NCI-H1417 treated with DMSO at 0.1 percent for 48 hours (cell line): ENCODE measurements around the gene ACTRT2.

Experiments used
- DNase-seq: peaks from one replicate; lab custom pipeline; 2025; lab: John Stamatoyannopoulos, UW

The ACTRT2 gene

GRCh38 chr1:3021233-3021671 is at the start of gene ACTRT2:
ACTRT2 (plus strand) TSS chr1:3021467; CDS start chr1:3021687, 220 bp downstream.
- no peak for DNase-seq

DNA sequence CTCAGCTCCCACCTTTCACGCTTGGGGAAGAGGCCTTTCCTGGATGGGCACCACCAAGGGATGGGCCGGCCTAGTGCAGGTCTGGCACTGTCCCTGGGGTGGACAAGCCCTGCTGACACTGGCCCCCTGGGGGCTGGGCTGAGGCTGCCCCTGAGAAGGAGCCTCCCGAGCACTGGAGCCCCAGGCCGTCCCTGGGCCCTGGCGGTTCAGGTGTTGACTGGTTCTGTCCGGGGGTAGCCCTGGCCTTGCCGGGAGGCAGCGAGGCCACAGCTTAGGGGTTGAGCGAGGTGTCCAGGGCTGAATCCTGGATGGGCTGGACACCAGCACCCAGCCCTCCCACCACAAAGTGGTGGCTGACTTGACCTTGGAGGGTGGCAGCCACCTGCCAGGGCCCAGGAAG is 49.7 kb upstream of the ACTRT2 start:
- no peak for DNase-seq

DNA sequence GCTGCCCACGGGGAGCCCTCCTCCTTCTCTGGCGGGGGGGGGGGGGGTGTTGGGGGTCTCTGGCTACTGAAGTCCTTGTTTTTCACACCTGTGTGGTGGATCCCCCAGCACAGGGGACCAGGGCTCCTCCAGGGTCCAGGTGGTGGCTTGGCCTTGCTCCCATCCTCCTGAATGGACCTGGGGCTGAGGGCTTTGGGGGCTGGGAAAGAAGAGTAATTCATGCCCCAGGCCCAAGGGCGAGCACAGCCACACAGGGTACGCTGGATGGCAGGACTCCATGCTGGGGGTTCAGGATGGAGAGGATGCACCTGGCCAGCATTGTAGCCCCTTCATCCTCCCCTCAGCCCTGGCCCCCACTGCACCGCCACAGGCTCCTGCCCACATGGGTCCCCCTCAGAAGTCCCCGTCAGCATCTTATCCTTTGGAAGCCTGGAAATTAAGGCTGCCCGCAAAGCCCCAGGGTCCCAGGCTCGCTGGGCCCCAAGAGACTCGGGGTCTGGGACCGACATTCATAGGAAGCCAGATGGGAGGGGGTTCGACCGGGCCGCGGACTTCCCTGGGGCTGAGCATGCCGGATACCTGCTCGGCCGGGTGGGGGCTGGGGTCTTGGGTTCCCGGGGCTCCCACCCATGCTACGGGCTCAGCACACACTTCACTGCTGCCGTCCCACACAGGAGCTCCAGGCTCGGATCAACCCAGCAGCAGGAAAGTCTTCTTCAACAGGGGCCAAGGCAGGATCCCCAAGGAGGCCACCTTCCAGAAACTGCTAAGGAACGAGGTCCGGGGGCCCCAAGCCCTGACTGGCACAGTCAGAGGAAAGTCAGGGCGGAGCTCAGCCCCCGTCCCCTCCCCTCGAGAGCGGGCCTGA is 49.0 kb upstream of the ACTRT2 start:
- no peak for DNase-seq

GRCh38 chr1:2972879-2973575 is 48.2 kb upstream of the ACTRT2 start:
- no peak for DNase-seq

DNA sequence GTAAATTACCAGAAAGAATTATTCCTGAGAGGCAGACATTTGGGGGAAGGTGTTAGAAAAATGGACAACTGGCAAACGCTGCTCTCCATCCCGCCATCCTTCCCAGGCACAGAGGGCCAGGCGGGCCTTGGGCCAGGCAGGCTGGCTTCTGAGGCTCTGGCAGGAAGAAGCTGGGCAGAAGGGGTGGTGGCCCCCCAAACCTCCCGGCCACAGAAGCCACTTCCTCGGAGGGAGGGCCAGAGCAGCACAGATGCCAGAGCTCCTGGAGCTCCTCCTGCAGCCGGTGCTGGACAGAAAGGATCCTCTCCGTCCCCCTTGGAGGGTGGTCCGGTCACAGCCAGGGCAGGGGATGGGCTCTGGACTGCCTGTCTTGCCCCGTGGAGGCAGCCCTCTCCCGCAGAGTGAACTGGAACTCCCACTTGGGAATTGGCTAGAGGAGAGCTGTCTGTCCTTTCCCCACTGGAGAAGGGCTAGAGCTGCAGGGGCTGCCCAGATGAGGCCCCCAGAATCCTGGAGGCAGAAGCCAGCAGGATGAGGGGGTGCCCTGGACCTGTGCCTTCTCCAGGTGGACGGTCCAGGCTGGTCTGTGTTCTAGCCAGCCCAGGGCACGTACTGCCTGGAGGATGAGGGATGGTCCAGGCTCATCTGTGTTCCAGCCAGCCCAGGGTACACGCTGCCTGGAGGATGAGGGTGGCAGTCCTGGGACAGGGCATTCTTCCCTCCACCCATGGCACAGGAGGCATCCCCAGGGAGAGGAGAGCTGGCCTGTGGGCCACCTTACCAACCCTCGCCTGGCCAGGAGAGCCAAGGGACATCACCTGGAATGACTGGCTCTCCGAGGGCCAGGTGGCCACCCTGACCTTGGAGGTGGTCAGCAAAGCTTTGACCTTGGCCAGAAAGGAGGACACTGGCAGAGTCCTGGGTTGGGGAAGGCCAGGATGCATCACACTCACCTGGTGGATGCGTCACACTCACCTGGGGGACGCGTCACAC is 47.4 kb upstream of the ACTRT2 start:
- DNase-seq: no peak

DNA sequence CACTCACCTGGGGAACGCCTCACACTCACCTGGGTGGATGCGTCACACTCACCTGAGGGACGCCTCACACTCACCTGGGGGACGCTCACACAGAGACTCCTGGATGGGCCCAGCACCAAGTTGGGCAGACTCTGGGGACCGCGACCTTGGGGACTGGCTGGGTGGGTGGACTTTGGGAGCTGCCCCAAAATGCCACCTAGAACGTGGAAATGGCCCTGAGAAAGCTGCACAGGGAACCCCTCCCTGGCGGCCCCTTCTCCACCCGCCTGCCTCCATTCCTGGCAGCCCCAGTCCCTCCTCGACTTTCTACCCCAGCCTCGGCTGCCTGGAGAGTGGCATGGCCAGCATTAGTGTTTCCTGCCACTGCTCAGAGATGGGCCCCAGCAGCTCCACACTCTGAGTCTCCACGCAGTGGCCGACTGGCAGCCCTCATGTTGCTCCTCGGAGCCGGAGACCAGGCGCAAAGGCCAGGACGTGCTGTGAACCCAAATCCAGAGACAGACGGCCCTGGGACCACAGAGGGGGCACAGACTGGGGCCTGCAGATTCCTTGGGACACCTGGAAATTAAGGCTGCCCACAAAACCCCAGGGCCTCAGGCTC is 46.5 kb upstream of the ACTRT2 start:
- DNase-seq: no peak

DNA sequence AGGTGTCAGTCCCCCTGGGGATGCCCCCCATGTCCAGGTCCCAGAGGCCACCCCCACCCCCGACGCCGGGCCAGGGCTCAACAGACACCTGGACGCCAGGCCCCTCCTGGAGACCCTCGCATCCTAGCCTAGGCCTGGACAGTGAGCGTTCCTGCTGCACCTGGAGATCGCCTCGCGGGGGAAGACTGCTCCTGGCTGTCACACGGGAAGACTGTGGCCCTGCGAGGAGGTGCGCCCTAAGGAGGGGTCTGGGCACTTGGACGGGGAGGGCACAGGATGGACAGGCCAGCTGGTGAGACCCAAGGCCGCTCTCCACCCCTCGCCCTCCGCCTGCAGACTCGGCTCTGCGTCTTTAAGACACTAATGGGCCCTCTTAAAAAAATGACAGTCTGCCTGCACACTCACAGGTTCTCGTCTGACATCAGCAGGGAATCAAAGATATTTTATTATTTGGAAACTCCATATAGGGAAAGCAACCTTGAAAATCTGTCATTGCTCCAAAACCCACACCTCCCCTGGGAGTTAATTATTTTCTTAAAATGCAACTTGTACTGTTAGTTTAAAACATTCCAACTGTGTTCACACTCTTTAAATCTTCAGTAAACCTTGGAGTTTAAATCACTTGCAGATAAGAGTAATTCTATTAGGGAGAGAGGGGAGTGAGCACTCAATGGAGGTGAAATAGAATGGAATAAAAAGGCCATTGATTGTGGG is 45.6 kb upstream of the ACTRT2 start:
- no peak for DNase-seq

DNA sequence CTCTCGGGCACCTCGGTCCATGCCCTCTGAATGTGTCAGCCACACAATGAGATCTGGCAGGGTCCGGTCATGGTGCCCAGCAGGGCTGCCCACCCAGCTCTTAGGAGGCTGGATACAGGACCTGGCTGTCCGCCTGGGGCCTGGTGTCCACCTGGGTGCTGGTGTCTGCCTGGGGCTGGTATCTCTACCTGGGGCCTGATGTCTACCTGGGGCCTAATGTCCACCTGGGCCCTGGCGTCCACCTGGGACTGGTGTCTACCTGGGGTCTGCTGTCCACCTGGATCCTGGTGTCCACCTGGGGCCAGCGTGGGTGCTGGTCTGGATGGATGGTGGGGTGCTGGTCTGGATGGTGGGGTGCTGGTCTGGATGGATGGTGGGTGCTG is 45.1 kb upstream of the ACTRT2 start:
- no peak for DNase-seq

DNA sequence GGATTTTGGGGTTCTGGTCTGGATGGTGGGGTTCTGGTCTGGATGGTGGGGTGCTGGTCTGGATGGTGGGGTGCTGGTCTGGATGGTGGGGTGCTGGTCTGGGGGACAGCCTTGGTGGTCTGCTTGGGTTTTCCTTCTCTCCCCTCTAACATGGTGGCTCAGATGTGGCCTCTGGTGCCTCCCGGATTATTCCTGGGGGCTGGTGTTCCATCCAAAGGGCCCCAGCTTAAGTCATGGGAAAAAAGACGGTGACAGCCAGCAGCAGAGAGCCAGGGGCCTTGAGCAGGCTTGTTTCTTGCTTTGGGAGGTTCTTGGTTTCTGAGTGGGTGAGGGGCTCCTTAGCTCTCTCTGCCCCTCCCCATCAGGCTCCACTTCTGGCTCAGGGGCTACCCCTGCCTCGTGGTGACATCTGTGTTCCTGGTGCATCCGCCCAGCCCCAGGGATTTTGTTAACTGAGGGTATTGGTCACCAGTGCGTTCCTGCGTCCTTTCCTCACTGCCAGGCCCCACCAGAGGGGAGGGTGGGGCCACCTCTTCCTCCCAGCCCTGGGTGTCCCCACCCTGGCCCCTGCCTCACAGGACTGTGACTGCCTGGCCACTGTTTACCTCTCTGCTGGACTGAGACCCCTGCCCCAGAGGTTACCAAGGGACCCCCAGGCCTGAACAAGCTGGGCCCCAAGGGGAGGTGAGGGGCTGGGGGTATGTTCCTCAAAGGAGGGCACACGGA is 43.2 kb upstream of the ACTRT2 start:
- no peak for DNase-seq

- DNase-seq: no peak
Measured at GRCh38 chr1:2978691-2979190, 42.5 kb upstream of the ACTRT2 start.

DNA sequence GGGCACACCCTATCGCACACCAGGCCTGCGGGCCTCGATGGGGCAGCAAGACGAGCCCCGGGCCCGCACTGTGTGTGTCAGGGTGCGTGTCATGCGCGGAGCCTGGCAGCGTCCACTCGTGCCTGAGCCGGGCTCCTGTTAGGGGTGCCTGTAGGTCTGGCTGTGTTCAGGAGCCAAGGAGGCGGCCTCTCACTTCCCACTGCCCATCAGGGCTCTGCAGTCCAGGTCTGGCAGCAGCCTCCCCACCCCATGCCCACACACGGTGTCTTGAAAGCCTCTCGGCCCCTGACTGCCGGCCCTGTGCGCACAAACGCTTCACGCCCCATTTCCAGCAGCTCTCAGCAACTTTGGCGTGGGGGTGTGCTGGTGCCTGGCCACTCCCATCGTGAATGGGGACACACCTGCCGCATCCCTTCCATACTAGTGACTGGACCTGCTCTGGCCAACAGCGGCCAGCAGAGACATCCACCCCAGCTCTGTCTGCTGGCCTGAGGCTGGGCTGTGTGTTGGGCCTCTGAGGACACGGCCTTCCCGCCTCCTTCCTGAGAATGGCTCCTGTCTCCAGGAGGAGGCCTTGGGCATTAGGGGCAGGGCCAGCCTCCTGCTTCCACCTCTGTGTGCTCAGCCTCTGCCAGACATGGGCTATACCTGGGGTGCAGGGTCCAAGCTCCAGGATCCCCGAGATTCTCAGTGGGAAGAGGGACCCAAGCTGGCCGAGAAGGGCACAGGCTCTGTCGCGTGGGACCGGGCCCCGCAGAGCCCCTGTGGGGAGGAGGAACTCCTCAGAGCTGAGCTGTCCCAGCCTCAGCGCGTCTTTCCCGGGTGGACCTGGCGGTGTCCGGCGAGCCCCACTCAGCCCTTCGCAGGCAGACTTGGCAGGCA is 41.8 kb upstream of the ACTRT2 start:
- DNase-seq: no peak

GRCh38 chr1:2980073-2980791 is 41.0 kb upstream of the ACTRT2 start:
- no peak for DNase-seq

DNA sequence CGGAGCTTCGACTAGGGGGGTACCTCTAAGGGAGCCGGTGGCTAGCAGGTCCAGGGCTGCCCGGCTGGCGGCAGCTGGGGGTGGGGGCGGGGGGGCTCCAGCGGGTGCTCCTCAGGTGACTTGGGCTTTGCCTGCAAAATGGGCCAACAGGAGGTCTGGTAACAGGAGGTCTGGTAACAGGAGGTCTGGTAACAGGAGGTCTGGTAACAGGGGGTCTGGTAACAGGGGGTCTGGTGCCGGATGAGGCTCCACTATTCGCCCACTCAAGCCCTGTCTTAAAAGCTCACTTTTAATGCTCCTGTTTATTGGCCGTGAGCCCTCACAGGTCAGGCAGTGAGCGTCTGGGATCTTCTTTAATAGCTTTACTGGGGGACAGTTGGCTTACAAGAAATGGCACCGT is 40.4 kb upstream of the ACTRT2 start:
- no peak for DNase-seq

GRCh38 chr1:2981388-2981787 is 39.9 kb upstream of the ACTRT2 start:
- DNase-seq: no peak

DNA sequence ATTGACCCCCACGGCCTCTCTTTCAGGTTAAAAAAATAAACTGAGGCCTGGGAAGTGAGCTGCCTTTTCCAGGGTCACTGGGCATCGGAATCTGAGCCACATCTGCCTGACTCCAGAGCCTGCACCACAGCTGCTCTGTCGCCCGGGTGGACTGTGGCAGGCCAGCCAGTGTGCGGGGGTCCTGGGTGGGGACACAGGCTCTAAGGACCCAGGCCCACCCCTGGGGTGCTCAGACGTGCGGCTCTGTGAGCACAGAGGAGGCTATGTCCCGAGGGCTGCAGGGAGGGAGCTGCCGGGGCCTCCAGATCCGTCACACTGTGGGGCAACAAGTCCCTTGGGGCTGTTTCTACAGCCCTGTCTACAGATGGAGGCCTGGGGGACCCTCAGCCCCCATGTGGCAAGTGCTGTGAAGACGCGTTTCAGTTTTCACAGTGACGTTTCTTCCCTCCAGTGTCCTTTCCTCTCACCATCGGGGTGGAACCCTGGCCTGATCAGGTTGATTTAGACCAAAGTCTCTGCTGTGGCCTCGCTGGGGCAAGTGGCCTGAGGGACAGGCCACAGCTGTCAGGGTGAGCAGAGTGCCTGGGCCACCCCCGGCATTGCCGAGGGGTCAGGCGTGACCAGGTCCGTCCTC is 39.2 kb upstream of the ACTRT2 start:
- no peak for DNase-seq

DNA sequence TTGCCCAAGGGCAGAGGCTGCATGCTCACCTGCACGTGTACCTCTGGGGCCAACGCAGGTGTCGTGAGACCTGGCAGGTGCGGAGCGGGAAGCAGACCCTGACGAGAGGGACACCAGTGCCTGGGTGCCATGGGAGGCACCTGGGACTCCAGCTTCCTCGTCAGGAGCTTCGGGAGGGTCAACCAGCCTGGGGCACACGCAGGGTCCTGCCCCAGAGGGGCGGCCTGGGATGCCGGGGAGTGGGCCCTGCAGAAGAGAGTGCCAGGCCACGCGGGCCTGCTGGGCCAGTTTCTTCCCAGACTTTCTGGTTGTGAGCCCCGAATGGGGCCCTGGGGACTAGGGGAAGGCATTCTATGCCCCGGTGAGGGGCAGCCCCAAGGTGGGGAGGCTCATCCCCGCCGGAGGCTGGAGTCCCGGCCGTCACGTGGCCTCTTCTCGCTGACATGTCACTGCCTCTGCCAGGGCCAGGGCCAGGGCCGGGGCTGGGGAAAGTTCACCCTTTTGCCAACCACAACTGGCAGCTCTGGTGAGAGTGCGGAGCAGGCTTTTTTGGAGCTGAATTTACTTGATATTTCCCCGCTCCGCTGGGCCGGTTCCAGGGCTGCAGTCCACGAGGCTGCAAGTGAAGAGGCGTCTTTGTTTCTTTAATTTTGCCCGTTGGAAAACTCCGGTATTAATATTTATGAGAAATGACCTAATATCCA is 38.5 kb upstream of the ACTRT2 start:
- no peak for DNase-seq

DNA sequence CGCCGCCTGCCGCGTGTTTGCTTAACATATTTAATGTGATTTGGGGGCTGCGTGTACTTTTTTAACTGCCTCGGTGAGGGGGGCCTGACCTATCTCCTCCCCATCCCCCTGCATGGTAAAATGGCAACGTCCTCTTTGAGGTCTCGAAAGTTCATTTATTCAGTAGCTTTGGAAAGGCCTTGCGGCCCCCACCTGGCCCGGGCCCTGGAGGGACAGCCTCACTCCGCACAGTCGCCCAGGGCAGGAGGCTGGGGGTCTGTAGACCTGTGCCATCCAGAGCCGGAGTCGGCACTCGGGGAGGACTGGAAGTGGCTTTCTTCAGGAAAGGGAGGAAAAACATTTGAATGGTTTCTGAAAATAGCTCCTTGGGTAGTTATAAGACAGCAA is 38.0 kb upstream of the ACTRT2 start:
- DNase-seq: no peak
